Caco-2 (cell line): ENCODE results near the gene OSBPL8. TPM values are rescaled to one million over a fixed set of nuclear protein-coding genes. Genes with fewer than 3 reads are reported as not detected.
"Not testable (repeated sequence)": the region's sequence is repeated elsewhere in the genome, so short reads cannot be mapped to it uniquely, and the experiment has no call there.

ENCODE experiments used
- BruUV-seq: library from RNA; stranded (reverse); fragments of 400-500 nt; replicated peaks from 2 replicates; lab custom pipeline; 2021; lab: Mats Ljungman, UMichigan
- CTCF ChIA-PET: fragments of 300-600 bp; sonication (Branson Sonifier 250); formaldehyde crosslinking; loops from one replicate; lab custom pipeline; 2022; ENCODE audit warnings: antibody characterized with exemption; lab: Charles Lee
- POLR2A ChIA-PET: fragments of 300-600 bp; sonication (Branson Sonifier 250); formaldehyde crosslinking; loops from one replicate; lab custom pipeline; 2022; ENCODE audit warnings: antibody characterized with exemption; lab: Charles Lee
- DNase-seq, 2 experiments: peaks; one replicate each; pipeline versions ENCODE4 v3.0.0 to v3.0.0-alpha.2; 2020 to 2022
- H3K27me3 ChIP-seq: replicated peaks from 2 replicates; pipeline ENCODE4 v1.6.0; 2011; ENCODE audit warnings: low read length; ENCODE audit not compliant: control insufficient read depth, insufficient read depth
- H3K36me3 ChIP-seq: 2 replicates; pipeline ENCODE4 v1.5.1; 2011; ENCODE audit warnings: low read length; ENCODE audit not compliant: control insufficient read depth, insufficient read depth
- H3K4me1 ChIP-seq: fragments of 250-450 bp; sonication (Bioruptor Pico); 2 replicates; pipeline ENCODE4 v1.5.1; 2020; ENCODE audit warnings: mild to moderate bottlenecking
- H3K4me3 ChIP-seq: 2 replicates; pipeline ENCODE4 v1.5.1; 2011; ENCODE audit warnings: low read depth, mild to moderate bottlenecking, control low read depth, low read length
- H3K9me3 ChIP-seq: fragments of 250-450 bp; sonication (Bioruptor Pico); 2 replicates; pipeline ENCODE4 v1.5.1; 2020; ENCODE audit warnings: mild to moderate bottlenecking, moderate library complexity
- H3K27ac Mint-ChIP-seq: one replicate; pipeline ENCODE4 v1.8.0; 2022; ENCODE audit warnings: mixed read lengths; ENCODE audit not compliant: unreplicated experiment
- H3K27me3 Mint-ChIP-seq: one replicate; pipeline ENCODE4 v1.8.0; 2022; ENCODE audit warnings: mixed read lengths; ENCODE audit not compliant: insufficient read depth, unreplicated experiment
- H3K36me3 Mint-ChIP-seq: one replicate; pipeline ENCODE4 v1.8.0; 2022; ENCODE audit warnings: mild to moderate bottlenecking, mixed read lengths; ENCODE audit not compliant: insufficient read depth, unreplicated experiment
- H3K4me1 Mint-ChIP-seq: one replicate; pipeline ENCODE4 v1.8.0; 2022; ENCODE audit warnings: low read depth, mixed read lengths; ENCODE audit not compliant: unreplicated experiment
- H3K4me3 Mint-ChIP-seq: one replicate; pipeline ENCODE4 v1.8.0; 2022; ENCODE audit warnings: mild to moderate bottlenecking, moderate library complexity, mixed read lengths; ENCODE audit not compliant: unreplicated experiment
- H3K9me3 Mint-ChIP-seq: one replicate; pipeline ENCODE4 v1.8.0; 2022; ENCODE audit warnings: mixed read lengths; ENCODE audit not compliant: unreplicated experiment
- CTCF ChIP-seq, 2 experiments: fragments of 200-600 bp in 1 of 2; IDR thresholded peaks; 1 replicate in 1 of 2; 2 replicates in 1 of 2; pipeline versions ENCODE4 v1.5.1 to v1.8.0; 2011 to 2022; ENCODE audit warnings: antibody characterized with exemption in 1 of 2, control low read depth in 1 of 2, inconsistent platforms in 1 of 2, low read depth in 1 of 2, low read length in 1 of 2, mild to moderate bottlenecking in 1 of 2, moderate library complexity in 1 of 2; ENCODE audit not compliant: insufficient read depth in 1 of 2, severe bottlenecking in 1 of 2, unreplicated experiment in 1 of 2
- intact Hi-C: fragments of 100-400 bp; cut with micrococcal nuclease; formaldehyde crosslinking; loops from one replicate; pipeline ENCODE4 v1.10.0; 2022; ENCODE audit not compliant: unreplicated experiment
- total RNA-seq: library from RNA; stranded (reverse); gene quantifications from 2 replicates; pipeline ENCODE4 v1.2.3, GENCODE V29; 2022

The OSBPL8 gene
- total RNA-seq, 1 experiment from 2014 or later: 50.0 TPM

DNA sequence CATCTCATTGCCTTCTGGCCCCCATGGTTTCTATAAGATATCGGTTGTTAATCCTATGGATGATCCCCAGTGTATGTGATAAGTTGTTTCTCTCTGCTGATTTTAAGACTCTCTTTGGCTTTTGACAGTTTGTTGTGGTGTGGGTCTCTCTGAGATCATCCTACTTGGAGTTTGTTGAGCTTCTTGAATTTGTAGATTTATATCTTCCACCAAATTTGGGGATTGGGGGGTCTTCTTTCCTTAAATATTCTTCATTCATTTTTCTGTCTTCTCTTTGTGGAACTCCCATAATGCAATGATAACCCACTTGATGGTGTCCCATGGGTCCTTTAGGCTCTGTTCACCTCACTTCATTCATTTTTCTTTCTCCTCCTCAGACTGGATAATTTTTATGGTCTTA is 191.3 kb downstream of the OSBPL8 start:
- Histone ChIP-seq H3K4me1 (no peaks in the 10 kb centered on the region), H3K4me3 (no peak overlapping the region), H3K9me3 (no peaks in the 10 kb centered on the region), H3K36me3 (no peaks in the 10 kb centered on the region), H3K27me3 (no peaks in the 10 kb centered on the region)
- BruUV-seq: no TSS peak
- DNase-seq: no peak
- POLR2A ChIA-PET: no interaction called here
- no peak for TF ChIP-seq CTCF (IDR thresholded peaks at IDR 0.05; ENCODE audit: insufficient read depth in 1 of 2, low read depth in 1 of 2, low read length in 1 of 2, severe bottlenecking in 1 of 2, unreplicated experiment in 1 of 2)
- H3K4me1 Mint-ChIP-seq: no peaks in the 10 kb centered on the region
- intact Hi-C loops: no loop called here
- H3K9me3 Mint-ChIP-seq: peaks cover 10% of the 10 kb centered on the region
- no peaks in the 10 kb centered on the region for H3K27me3 Mint-ChIP-seq
- peaks cover 42% of the 10 kb centered on the region for H3K36me3 Mint-ChIP-seq
- no peak overlapping the region for H3K27ac Mint-ChIP-seq
- CTCF ChIA-PET: no interaction called here
- no peak overlapping the region for H3K4me3 Mint-ChIP-seq

- no peaks in the 10 kb centered on the region for H3K27me3 ChIP-seq
- H3K36me3 ChIP-seq: no peaks in the 10 kb centered on the region
- H3K4me1 ChIP-seq: no peaks in the 10 kb centered on the region
- H3K27me3 Mint-ChIP-seq: no peaks in the 10 kb centered on the region
- no peak overlapping the region for H3K4me3 ChIP-seq
- H3K9me3 ChIP-seq: no peaks in the 10 kb centered on the region
- peaks cover 47% of the 10 kb centered on the region for H3K36me3 Mint-ChIP-seq
- no peak overlapping the region for H3K4me3 Mint-ChIP-seq
- H3K27ac Mint-ChIP-seq: no peak overlapping the region
- no peaks in the 10 kb centered on the region for H3K4me1 Mint-ChIP-seq
- intact Hi-C loops: no loop called here
- no peak for DNase-seq
- ChIA-PET POLR2A (no interaction called here), CTCF (no interaction called here)
- no peak for TF ChIP-seq CTCF (IDR thresholded peaks at IDR 0.05; ENCODE audit: insufficient read depth in 1 of 2, low read depth in 1 of 2, low read length in 1 of 2, severe bottlenecking in 1 of 2, unreplicated experiment in 1 of 2)
- peaks cover 10% of the 10 kb centered on the region for H3K9me3 Mint-ChIP-seq
- BruUV-seq: no TSS peak
These were observed 193.4 kb downstream of the OSBPL8 start for GRCh38 chr12:76366163-76366562.

GRCh38 chr12:76364131-76364530 is 195.4 kb downstream of the OSBPL8 start:
- H3K4me1 ChIP-seq, H3K36me3 ChIP-seq, DNase-seq, H3K27me3 Mint-ChIP-seq, H3K9me3 Mint-ChIP-seq, H3K4me3 Mint-ChIP-seq, H3K27ac Mint-ChIP-seq, H3K27me3 ChIP-seq, H3K9me3 ChIP-seq, intact Hi-C loops, H3K4me3 ChIP-seq, POLR2A ChIA-PET, H3K4me1 Mint-ChIP-seq, CTCF ChIA-PET, BruUV-seq: not testable (repeated sequence)
- peaks cover 50% of the 10 kb centered on the region for H3K36me3 Mint-ChIP-seq

DNA sequence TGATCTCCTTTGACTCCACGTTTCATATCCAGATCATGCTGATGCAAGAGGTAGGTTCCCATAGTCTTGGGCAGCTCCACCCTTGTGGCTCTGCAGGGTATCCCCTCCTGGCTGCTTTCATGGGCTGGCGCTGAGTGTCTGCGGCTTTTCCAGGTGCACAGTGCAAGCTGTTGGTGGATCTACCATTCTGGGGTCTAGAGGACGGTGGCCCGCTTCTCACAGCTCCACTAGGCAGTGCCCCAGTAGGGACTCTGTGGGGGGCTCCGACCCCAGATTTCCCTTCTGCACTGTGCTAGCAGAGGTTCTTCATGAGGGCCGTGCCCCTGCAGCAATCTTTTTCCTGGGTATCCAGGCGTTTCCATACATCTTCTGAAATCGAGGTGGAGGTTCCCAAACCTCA is 199.3 kb downstream of the OSBPL8 start:
- H3K9me3 Mint-ChIP-seq: no peaks in the 10 kb centered on the region
- H3K4me1 Mint-ChIP-seq: no peaks in the 10 kb centered on the region
- no peaks in the 10 kb centered on the region for H3K9me3 ChIP-seq
- no peak overlapping the region for H3K4me3 Mint-ChIP-seq
- H3K27me3 ChIP-seq: no peaks in the 10 kb centered on the region
- 0 out of 2 replicates have a peak, but pooled peaks cover 3% of the 10 kb centered on the region for H3K4me1 ChIP-seq
- H3K27ac Mint-ChIP-seq: no peak overlapping the region
- BruUV-seq: no TSS peak
- no peak overlapping the region for H3K4me3 ChIP-seq
- POLR2A ChIA-PET: no interaction called here
- intact Hi-C loops: no loop called here
- DNase-seq: no peak
- peaks cover 30% of the 10 kb centered on the region for H3K36me3 Mint-ChIP-seq
- CTCF ChIA-PET: no interaction called here
- TF ChIP-seq CTCF (IDR thresholded peaks at IDR 0.05; ENCODE audit: insufficient read depth in 1 of 2, low read depth in 1 of 2, low read length in 1 of 2, severe bottlenecking in 1 of 2, unreplicated experiment in 1 of 2): no peak
- no peaks in the 10 kb centered on the region for H3K36me3 ChIP-seq
- no peaks in the 10 kb centered on the region for H3K27me3 Mint-ChIP-seq
